ENCODE measurements around the gene SURF6. TPM values are rescaled to one million over a fixed set of nuclear protein-coding genes. Genes with fewer than 3 reads are reported as not detected.

The SURF6 gene
- total and polyA plus RNA-seq, 2 experiments from 2014 or later = 17.6 to 27.6 TPM

DNA sequence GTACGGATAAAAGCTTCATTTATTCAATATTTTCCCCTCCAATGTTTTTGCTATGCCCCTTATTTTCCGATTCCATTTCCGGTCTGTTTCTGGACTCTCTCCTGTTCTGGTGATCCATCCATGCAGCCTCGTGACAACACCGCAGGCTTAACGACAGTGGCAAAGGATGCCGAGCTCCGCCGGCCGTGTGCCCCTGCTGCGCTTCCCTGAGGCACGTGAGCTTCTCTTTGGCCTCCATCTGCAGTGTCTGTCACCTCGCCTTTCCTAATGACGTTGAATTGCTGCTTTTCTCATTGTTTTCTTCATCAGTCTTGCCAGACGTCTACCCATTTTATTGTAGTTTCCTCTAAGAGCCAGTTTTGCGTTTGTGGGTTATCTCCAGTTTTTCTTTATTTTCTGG, 28.7 kb downstream of the SURF6 start:
- DNase-seq (ENCODE audit: low spot score) (no peak), ATAC-seq (no peak)
- Mint-ChIP-seq H3K9me3 (peaks cover 10% of the 10 kb centered on the region), H3K36me3 (ENCODE audit: low read depth) (peaks cover 8% of the 10 kb centered on the region), H3K4me3 (no peak overlapping the region), H3K27me3 (ENCODE audit: insufficient read depth, low read depth, poor library complexity) (no peaks in the 10 kb centered on the region), H3K4me1 (no peaks in the 10 kb centered on the region), H3K27ac (no peak overlapping the region)
- no peak overlapping the region for H3K4me2 ChIP-seq
- H3K4me1 ChIP-seq (ENCODE audit: insufficient read depth) = no peaks in the 10 kb centered on the region
- 0 out of 2 replicates have a peak overlapping the region, but pooled peaks have one; percentile 18 for H2AFZ ChIP-seq
- no peaks in the 10 kb centered on the region for H3F3A ChIP-seq (replicated peaks; ENCODE audit: low read depth)
- H3K9me2 ChIP-seq (ENCODE audit: insufficient read depth) = no peaks in the 10 kb centered on the region
- no peaks in the 10 kb centered on the region for H3K27me3 ChIP-seq (ENCODE audit: insufficient read depth)
- no peaks in the 10 kb centered on the region for H3K79me2 ChIP-seq (replicated peaks; ENCODE audit: insufficient read depth)
- H3K36me3 ChIP-seq (ENCODE audit: insufficient read depth) = no peaks in the 10 kb centered on the region
- no peak overlapping the region for H3K4me3 ChIP-seq
- TF ChIP-seq EZH2 (IDR thresholded peaks at IDR 0.05; ENCODE audit: low read depth, unreplicated experiment) = no peak
- TF ChIP-seq NANOG (IDR thresholded peaks at IDR 0.05; ENCODE audit: borderline replicate concordance) = no peak
- no peak for TF ChIP-seq EZH2phosphoT487 (IDR thresholded peaks at IDR 0.05; ENCODE audit: unreplicated experiment)
- no peak for TF ChIP-seq REST (IDR thresholded peaks at IDR 0.05; ENCODE audit: unreplicated experiment)
- TF ChIP-seq ZNF114 (CRISPR knock-in tag; IDR thresholded peaks at IDR 0.05) = no peak
- H3K27ac ChIP-seq (ENCODE audit: low read depth) = no peak overlapping the region
- H4K20me1 ChIP-seq (replicated peaks; ENCODE audit: insufficient read depth) = no peaks in the 10 kb centered on the region

- Mint-ChIP-seq H3K4me1 (no peaks in the 10 kb centered on the region), H3K9me3 (peaks cover 10% of the 10 kb centered on the region), H3K4me3 (no peak overlapping the region), H3K27ac (no peak overlapping the region), H3K36me3 (ENCODE audit: low read depth) (peaks cover 8% of the 10 kb centered on the region), H3K27me3 (ENCODE audit: insufficient read depth, low read depth, poor library complexity) (no peaks in the 10 kb centered on the region)
- DNase-seq (ENCODE audit: low spot score) = no peak
- H3K79me2 ChIP-seq (replicated peaks; ENCODE audit: insufficient read depth) = no peaks in the 10 kb centered on the region
- no peak for TF ChIP-seq POLR2AphosphoS5 (IDR thresholded peaks at IDR 0.05; ENCODE audit: low read depth)
- H3K27ac ChIP-seq (ENCODE audit: low read depth) = no peak overlapping the region
- no peak for ATAC-seq
- no peak overlapping the region for H3K4me2 ChIP-seq
- no peak overlapping the region for H2AFZ ChIP-seq
- no peak overlapping the region for H3K4me3 ChIP-seq
- no peaks in the 10 kb centered on the region for H4K20me1 ChIP-seq (replicated peaks; ENCODE audit: insufficient read depth)
- no peaks in the 10 kb centered on the region for H3K36me3 ChIP-seq (ENCODE audit: insufficient read depth)
- no peaks in the 10 kb centered on the region for H3K4me1 ChIP-seq (ENCODE audit: insufficient read depth)
- no peaks in the 10 kb centered on the region for H3K9me2 ChIP-seq (ENCODE audit: insufficient read depth)
- H3K27me3 ChIP-seq (ENCODE audit: insufficient read depth) = no peaks in the 10 kb centered on the region
- no peaks in the 10 kb centered on the region for H3F3A ChIP-seq (replicated peaks; ENCODE audit: low read depth)
Observed at GRCh38 chr9:133306242-133307204, 29.5 kb downstream of the SURF6 start.
